Dermis lymphatic vessel endothelial cell (primary cell): ENCODE measurements around the gene CHCHD10. TPM values are rescaled to one million over a fixed set of nuclear protein-coding genes. Genes with fewer than 3 reads are reported as not detected.

Experiments used
- total RNA-seq: library from RNA; depleted of rRNA; stranded (reverse); fragments of >200 nt; gene quantifications from 2 replicates; pipeline ENCODE4 v1.2.1, GENCODE V29; 2014

Gene CHCHD10
- 6.5 and 11.8 TPM in 2 replicates for total RNA-seq

GRCh38 chr22:23767673-23768548 lies at the start of gene CHCHD10:
CHCHD10 (minus strand) TSS chr22:23767972; CDS start chr22:23767874, 98 bp downstream.

GRCh38 chr22:23786752-23787599 lies 19.2 kb upstream of the CHCHD10 start, which contains the start of gene SMARCB1:
SMARCB1 (plus strand) TSS chr22:23786966; CDS start chr22:23787170, 204 bp downstream.

GRCh38 chr22:23772649-23773473 lies 5.1 kb upstream of the CHCHD10 start, which contains the start of gene MMP11:
MMP11 (plus strand) TSS chr22:23772849; CDS start chr22:23772871, 22 bp downstream.

GRCh38 chr22:23762842-23763578 lies 4.8 kb downstream of the CHCHD10 start, which contains the start of gene C22orf15:
C22orf15 (plus strand) TSS chr22:23762990; CDS start chr22:23763307, 317 bp downstream.

GRCh38 chr22:23754220-23754919 lies 13.4 kb downstream of the CHCHD10 start, which contains the start of gene VPREB3:
VPREB3 (minus strand) TSS chr22:23754425; CDS start chr22:23754363, 62 bp downstream.

GRCh38 chr22:23750714-23751440 lies 16.9 kb downstream of the CHCHD10 start, which contains the start of gene ZNF70:
ZNF70 (minus strand) TSS chr22:23751112; CDS start chr22:23745140, 5,972 bp downstream.

Other genes starting within 250 kb of the CHCHD10 start
- gene IGLL1, start 187.7 kb downstream of the CHCHD10 start, total RNA-seq, result not detected in 2 replicates
- 0.11 TPM in 1 of 2 replicates, not detected in the other for gene DRICH1, start 135.7 kb downstream of the CHCHD10 start, total RNA-seq
- not detected in 2 replicates for gene RGL4, start 77.0 kb downstream of the CHCHD10 start, total RNA-seq
- gene ZNF70, start 16.9 kb downstream of the CHCHD10 start, total RNA-seq, result 1.3 and 2.1 TPM in 2 replicates
- 0.22 TPM in 1 of 2 replicates, not detected in the other for gene VPREB3, start 13.5 kb downstream of the CHCHD10 start, total RNA-seq
- 0.09 and 0.33 TPM in 2 replicates for gene C22orf15, start 5.0 kb downstream of the CHCHD10 start, total RNA-seq
- 4.2 and 8.2 TPM in 2 replicates for gene MMP11, start 4.9 kb upstream of the CHCHD10 start, total RNA-seq
- 13.3 and 19.3 TPM in 2 replicates for gene SMARCB1, start 19.0 kb upstream of the CHCHD10 start, total RNA-seq
- 0.17 and 0.33 TPM in 2 replicates for gene DERL3, start 71.0 kb upstream of the CHCHD10 start, total RNA-seq
- gene SLC2A11, start 89.9 kb upstream of the CHCHD10 start, total RNA-seq, result 3.3 and 4.4 TPM in 2 replicates
- 163 and 279 TPM in 2 replicates for gene MIF, start 126.4 kb upstream of the CHCHD10 start, total RNA-seq
- 0.77 and 13.5 TPM in 2 replicates for gene GSTT2B, start 193.2 kb upstream of the CHCHD10 start, total RNA-seq
- gene DDTL, start 198.9 kb upstream of the CHCHD10 start, total RNA-seq, result 0.86 and 4.7 TPM in 2 replicates
- gene DDT, start 206.5 kb upstream of the CHCHD10 start, total RNA-seq, result 92.4 and 105 TPM in 2 replicates
- gene GSTT2, start 212.2 kb upstream of the CHCHD10 start, total RNA-seq, result 0.98 TPM in 1 of 2 replicates, not detected in the other
- gene GSTT4, start 237.5 kb upstream of the CHCHD10 start, total RNA-seq, result not detected in 2 replicates
- gene CABIN1, start 243.3 kb upstream of the CHCHD10 start, total RNA-seq, result 20.3 and 21.7 TPM in 2 replicates